ENCODE measurements around the gene WDR62.

Gene WDR62

DNA sequence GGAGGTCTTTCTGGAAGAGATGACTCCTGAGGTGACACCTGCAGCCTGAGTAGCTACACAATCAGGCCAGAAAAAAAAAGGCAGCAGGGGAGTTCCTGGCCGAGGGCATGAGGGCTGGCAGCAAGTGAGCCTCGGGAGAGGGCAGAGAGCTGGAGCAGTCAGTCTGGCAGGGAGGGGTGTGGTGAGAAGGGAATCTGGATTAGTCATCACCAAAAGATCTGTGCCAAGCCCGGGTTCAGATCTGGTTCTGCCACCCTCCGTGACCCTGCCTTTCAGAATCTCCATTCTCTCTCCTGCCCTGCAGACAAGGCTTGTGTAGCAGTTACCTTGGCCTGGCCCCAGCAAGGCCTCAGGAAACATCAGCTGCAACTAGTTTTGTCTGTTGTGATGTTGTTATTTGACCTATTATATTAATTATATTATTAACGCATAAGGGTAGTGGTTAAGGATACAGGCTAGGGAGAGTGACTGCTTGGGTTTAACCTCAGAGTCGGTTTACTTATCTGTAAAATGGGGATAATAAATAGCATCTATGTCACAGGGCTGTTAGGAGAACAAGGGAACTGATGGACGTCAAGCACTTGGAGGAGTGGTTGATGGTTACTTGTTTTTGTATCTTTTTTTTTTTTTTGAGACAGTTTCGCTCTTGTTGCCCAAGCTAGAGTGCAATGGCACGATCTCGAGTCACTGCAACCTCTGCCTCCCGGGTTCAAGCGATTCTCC, 82.4 kb downstream of the WDR62 start:
- DNase-seq (ENCODE audit: insufficient read length, low spot score) (no peak), FAIRE-seq (no peak)
- TF ChIP-seq, protein P1, sequence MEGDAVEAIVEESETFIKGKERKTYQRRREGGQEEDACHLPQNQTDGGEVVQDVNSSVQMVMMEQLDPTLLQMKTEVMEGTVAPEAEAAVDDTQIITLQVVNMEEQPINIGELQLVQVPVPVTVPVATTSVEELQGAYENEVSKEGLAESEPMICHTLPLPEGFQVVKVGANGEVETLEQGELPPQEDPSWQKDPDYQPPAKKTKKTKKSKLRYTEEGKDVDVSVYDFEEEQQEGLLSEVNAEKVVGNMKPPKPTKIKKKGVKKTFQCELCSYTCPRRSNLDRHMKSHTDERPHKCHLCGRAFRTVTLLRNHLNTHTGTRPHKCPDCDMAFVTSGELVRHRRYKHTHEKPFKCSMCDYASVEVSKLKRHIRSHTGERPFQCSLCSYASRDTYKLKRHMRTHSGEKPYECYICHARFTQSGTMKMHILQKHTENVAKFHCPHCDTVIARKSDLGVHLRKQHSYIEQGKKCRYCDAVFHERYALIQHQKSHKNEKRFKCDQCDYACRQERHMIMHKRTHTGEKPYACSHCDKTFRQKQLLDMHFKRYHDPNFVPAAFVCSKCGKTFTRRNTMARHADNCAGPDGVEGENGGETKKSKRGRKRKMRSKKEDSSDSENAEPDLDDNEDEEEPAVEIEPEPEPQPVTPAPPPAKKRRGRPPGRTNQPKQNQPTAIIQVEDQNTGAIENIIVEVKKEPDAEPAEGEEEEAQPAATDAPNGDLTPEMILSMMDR (IDR thresholded peaks at IDR 0.05; ENCODE audit: insufficient read depth, missing control alignments): no peak

DNA sequence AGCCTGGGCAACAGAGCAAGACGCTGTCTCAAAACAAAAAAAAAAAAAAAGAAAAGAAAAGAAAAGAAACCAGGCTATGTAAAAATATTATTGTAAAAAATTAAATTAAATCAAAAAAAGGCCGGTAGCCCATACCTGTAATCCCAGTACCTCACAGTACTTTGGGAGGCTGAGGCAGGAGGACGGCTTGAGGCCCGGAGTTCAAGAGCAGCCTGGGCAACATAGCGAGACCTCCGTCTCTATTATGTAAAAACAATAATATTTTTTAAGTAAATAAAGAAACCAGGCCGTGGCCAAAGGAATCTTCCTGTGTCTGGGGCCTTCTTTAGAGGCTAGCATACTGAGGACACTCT, 84.4 kb downstream of the WDR62 start:
- FAIRE-seq (no peak), DNase-seq (ENCODE audit: insufficient read length, low spot score) (no peak)
- TF ChIP-seq, protein P1 (IDR thresholded peaks at IDR 0.05; ENCODE audit: insufficient read depth, missing control alignments): no peak

DNA sequence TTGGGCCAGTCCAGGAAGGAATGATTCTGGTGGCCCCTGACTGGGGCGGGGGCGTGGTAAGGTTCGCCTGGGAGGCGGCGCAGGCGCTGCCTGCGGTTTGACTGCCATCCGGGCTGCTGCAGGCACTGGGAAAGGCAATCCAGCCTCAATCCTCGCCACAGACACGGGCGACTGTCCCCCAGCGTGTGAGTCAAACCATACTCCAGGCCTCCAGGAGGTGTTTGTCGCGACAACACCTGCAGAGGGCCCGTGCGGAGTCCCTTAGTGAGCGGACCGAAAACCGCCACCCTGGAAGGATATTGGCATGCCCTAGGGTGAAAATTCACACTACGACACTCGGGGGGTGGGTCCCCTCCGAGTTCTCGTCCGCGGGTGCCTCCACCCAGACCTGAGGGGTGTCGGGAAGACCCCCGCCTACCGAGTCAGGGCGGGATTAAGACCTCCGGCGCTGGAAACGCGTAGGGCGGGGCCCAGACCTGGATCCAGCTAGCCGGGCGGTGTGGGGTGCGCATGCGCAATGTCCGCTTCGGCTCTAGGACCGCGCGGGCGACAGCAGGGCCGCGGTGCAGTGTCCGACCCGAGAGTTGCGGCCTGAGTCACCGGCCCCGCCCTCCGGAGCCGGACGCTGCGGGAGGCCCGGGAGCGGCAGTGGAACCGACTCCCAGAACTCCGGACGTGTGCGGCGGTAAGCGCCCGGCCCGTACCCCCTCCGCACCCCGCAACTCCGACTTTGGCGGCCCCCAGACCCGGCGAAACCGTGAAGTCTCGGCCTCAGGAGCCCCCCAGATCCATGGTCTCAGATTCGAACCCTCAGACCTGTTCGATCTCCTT, 85.0 kb downstream of the WDR62 start, which contains the start of gene CAPNS1:
Gene CAPNS1, plus strand, starts transcription at position 594 of the 831 bp plus-strand sequence. CDS start 946 bp downstream, outside the sequence.
- no peak for FAIRE-seq
- TF ChIP-seq, protein P1 (IDR thresholded peaks at IDR 0.05; ENCODE audit: insufficient read depth, missing control alignments): no peak

DNA sequence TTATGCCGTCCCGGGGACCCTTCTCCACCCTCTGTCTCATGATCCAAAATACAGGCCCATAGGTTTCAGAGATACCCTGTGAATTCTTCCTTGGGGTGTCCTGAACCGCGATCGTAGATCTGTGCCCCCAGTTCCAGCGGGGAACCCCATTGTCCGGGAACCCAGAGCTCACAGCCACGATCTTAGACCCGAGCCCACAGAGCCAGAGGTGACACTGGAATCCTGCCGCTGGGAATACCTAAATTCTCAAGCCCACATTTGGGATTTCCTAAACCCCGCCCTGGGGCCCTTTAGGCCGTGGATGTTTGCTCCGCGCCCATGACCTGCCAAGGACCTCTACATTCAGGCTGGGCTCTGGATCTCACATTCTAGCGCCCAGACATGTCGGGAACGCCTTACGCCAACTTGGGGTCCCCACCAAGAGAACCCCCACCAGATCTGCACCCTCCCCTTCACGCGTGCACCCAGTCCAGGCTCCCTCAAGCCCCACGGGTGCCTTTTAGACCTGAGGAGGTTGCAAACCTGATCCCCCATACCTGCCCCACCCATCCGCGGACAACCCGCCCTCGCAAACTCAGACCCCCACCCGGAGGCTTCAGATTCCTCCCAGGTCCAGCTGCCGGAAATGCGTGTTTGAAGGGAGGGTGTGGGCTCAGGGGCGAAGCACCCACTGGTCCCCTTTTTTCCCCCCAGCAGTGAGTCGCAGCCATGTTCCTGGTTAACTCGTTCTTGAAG, 85.8 kb downstream of the WDR62 start:
- DNase-seq (ENCODE audit: insufficient read length, low spot score) (peak; percentile 77), FAIRE-seq (no peak)
- TF ChIP-seq, protein P1 (IDR thresholded peaks at IDR 0.05; ENCODE audit: insufficient read depth, missing control alignments): no peak

More for the DNA sequence above, 85.0 kb downstream of the WDR62 start, which contains the start of gene CAPNS1:
- peak; percentile 87 for DNase-seq (ENCODE audit: insufficient read length, low spot score)

DNA sequence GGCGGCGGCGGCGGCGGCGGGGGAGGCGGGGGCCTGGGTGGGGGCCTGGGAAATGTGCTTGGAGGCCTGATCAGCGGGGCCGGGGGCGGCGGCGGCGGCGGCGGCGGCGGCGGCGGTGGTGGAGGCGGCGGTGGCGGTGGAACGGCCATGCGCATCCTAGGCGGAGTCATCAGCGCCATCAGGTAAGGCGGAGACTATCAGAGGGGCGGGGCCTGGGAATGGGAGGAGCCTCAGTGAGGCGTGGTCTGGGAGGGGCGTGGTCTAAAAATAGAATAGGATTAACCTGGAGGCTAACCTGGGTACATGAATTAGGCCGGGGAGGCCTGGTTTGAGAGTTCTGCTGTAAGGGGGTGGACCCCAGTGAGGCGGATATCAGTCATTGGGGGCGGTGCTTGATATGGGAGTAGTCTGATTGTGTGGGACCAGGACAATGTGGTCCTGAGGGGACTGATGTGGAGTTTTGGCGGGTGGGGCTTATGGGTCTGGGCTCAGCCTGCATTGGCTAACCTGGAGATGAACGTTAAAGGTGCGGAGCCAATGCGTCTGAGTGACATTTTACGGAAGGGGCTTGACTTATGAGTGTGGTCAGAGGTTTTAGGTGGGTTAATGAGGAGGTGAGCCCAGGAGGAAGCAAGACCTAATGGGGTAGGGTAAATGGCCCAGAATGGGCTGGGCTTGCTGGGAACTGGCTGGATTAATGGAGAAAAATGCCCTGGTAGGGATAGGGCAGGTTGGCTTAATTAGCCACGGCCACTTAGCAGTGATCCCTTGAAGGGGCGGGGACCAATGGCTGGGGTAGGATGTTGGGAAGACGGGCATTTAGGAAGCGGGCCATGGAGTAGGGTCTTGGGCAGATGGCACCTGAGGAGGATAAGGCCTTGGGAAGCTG, 86.6 kb downstream of the WDR62 start:
- DNase-seq (ENCODE audit: insufficient read length, low spot score) (peak; percentile 94), FAIRE-seq (no peak)

DNA sequence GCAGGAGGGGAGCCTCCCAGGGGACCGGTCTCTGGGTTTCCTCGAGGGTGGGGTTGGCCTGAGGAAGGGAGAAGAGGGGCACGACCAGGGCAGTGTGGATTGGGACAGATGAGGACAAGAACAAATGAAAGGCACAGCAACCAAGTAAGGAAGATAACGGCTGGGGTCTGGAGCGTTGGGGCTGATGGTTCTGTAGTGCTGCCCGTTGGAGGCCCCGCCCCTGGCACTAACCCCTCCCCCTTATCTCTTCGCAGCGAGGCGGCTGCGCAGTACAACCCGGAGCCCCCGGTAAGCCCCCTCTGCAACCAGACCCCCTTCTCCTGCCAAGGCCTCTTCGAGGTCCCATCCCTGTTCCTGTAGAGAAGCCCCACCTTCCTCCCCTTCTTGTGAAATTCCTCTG, 87.3 kb downstream of the WDR62 start:
- TF ChIP-seq, protein P1 (IDR thresholded peaks at IDR 0.05; ENCODE audit: insufficient read depth, missing control alignments): no peak
- DNase-seq (ENCODE audit: insufficient read length, low spot score) (no peak), FAIRE-seq (no peak)

More for the DNA sequence above, 86.6 kb downstream of the WDR62 start:
- TF ChIP-seq, protein P1 (IDR thresholded peaks at IDR 0.05; ENCODE audit: insufficient read depth, missing control alignments): no peak

Data from D721Med (cell line).